Measurements from ENCODE around the gene CDH13.

DNA sequence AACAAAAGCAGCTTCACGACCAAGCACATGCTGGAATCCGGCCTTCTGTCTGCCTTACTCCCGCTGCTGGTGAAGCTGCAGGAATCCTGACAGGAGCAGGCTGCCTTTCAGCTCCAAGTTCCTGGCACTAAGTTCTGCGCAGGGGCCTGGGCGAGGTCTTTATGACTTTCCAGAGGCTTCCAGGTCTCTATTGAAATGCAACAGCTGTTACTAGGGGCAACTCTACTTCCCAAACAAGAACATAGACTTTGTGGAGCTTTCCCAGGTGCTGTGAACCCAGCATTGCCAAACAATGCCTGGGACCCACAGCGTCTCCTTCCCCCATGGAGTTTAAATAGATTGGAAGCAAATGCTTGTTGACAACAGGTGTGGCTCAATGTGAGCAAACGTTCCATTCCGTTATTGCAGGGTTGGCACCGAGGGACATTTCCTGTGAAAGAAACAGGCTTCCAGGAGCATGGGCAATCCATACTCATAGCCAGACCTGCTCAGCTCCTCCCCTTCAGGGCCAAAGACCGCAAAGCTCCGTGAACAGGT is 156.0 kb downstream of the CDH13 start:
- TF ChIP-seq, protein P1, sequence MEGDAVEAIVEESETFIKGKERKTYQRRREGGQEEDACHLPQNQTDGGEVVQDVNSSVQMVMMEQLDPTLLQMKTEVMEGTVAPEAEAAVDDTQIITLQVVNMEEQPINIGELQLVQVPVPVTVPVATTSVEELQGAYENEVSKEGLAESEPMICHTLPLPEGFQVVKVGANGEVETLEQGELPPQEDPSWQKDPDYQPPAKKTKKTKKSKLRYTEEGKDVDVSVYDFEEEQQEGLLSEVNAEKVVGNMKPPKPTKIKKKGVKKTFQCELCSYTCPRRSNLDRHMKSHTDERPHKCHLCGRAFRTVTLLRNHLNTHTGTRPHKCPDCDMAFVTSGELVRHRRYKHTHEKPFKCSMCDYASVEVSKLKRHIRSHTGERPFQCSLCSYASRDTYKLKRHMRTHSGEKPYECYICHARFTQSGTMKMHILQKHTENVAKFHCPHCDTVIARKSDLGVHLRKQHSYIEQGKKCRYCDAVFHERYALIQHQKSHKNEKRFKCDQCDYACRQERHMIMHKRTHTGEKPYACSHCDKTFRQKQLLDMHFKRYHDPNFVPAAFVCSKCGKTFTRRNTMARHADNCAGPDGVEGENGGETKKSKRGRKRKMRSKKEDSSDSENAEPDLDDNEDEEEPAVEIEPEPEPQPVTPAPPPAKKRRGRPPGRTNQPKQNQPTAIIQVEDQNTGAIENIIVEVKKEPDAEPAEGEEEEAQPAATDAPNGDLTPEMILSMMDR (IDR thresholded peaks at IDR 0.05; ENCODE audit: control extremely low read depth in 1 of 3, insufficient read depth in 1 of 3, low read depth in 1 of 3, low read length in 3 of 3): no peak
- TF ChIP-seq MAFK (IDR thresholded peaks at IDR 0.05; ENCODE audit: low read depth, low read length) (no peak), NRF1 (IDR thresholded peaks at IDR 0.05; ENCODE audit: low read depth, low read length) (no peak), EZH2 (IDR thresholded peaks at IDR 0.05; ENCODE audit: low read depth, low read length, severe bottlenecking) (no peak), EP300 (IDR thresholded peaks at IDR 0.05; ENCODE audit: borderline replicate concordance in 1 of 2, low read depth in 2 of 2, low read length in 2 of 2) (peak in 1 of 2 experiments; percentile 72; a peak in 1 of 3 replicates), SP1 (IDR thresholded peaks at IDR 0.05; ENCODE audit: low read depth, low read length) (0 out of 2 replicates have a peak, but pooled peaks have one; percentile 39), POLR2A (IDR thresholded peaks at IDR 0.05; ENCODE audit: control extremely low read depth in 1 of 2, low read depth in 2 of 2, low read length in 2 of 2) (no peak), POLR2AphosphoS5 (IDR thresholded peaks at IDR 0.05; ENCODE audit: low read depth, low read length) (no peak), RAD21 (IDR thresholded peaks at IDR 0.05 in 1 of 2, conservative IDR thresholded peaks at IDR 0.05 in 1 of 2; ENCODE audit: low read depth in 2 of 2, low read length in 2 of 2) (0 out of 4 replicates have a peak, but pooled peaks of 1 of the 2 experiments have one; percentile 5), ZNF274 (IDR thresholded peaks at IDR 0.05; ENCODE audit: borderline replicate concordance, extremely low read depth, low read length) (no peak), RFX5 (IDR thresholded peaks at IDR 0.05; ENCODE audit: borderline replicate concordance, low read depth, low read length) (no peak), CBX5 (IDR thresholded peaks at IDR 0.05; ENCODE audit: low read depth, low read length) (no peak)
- TF ChIP-seq, protein P2, sequence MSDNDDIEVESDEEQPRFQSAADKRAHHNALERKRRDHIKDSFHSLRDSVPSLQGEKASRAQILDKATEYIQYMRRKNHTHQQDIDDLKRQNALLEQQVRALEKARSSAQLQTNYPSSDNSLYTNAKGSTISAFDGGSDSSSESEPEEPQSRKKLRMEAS (IDR thresholded peaks at IDR 0.05): peak; percentile 62
